Measurements from ENCODE around the gene QPRT.

GRCh38 chr16:29668267-29668666 is 10.7 kb upstream of the QPRT start:
- TF ChIP-seq, protein P1, sequence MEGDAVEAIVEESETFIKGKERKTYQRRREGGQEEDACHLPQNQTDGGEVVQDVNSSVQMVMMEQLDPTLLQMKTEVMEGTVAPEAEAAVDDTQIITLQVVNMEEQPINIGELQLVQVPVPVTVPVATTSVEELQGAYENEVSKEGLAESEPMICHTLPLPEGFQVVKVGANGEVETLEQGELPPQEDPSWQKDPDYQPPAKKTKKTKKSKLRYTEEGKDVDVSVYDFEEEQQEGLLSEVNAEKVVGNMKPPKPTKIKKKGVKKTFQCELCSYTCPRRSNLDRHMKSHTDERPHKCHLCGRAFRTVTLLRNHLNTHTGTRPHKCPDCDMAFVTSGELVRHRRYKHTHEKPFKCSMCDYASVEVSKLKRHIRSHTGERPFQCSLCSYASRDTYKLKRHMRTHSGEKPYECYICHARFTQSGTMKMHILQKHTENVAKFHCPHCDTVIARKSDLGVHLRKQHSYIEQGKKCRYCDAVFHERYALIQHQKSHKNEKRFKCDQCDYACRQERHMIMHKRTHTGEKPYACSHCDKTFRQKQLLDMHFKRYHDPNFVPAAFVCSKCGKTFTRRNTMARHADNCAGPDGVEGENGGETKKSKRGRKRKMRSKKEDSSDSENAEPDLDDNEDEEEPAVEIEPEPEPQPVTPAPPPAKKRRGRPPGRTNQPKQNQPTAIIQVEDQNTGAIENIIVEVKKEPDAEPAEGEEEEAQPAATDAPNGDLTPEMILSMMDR (IDR thresholded peaks at IDR 0.05; ENCODE audit: low read depth, low read length): no peak
- no peak for TF ChIP-seq EZH2phosphoT487 (IDR thresholded peaks at IDR 0.05; ENCODE audit: low read depth)
